ENCODE measurements around the gene LGALSL. TPM values are rescaled to one million over a fixed set of nuclear protein-coding genes. Genes with fewer than 3 reads are reported as not detected.

The LGALSL gene
- total RNA-seq, 1 donor from 2014 or later = 19.9 TPM

GRCh38 chr2:64471600-64471999 lies 17.6 kb downstream of the LGALSL start:
- DNase-seq (ENCODE audit: low spot score) = no peak

GRCh38 chr2:64472881-64473280 lies 18.9 kb downstream of the LGALSL start:
- DNase-seq (ENCODE audit: low spot score) = no peak

- DNase-seq (ENCODE audit: low spot score) = no peak
These were observed 20.2 kb downstream of the LGALSL start for GRCh38 chr2:64474121-64474571.

- no peak for DNase-seq (ENCODE audit: low spot score)
These were observed 20.7 kb downstream of the LGALSL start for GRCh38 chr2:64474636-64475035.

- DNase-seq (ENCODE audit: low spot score) = no peak
These were observed 23.1 kb downstream of the LGALSL start for GRCh38 chr2:64477037-64477436.

- no peak for DNase-seq (ENCODE audit: low spot score)
These were observed 24.0 kb downstream of the LGALSL start for GRCh38 chr2:64477979-64478378.

GRCh38 chr2:64478502-64479230 lies 24.7 kb downstream of the LGALSL start:
- no peak for DNase-seq (ENCODE audit: low spot score)

GRCh38 chr2:64479259-64480117 lies 25.5 kb downstream of the LGALSL start:
- DNase-seq (ENCODE audit: low spot score) = no peak

- DNase-seq (ENCODE audit: low spot score) = no peak
These were observed 27.7 kb downstream of the LGALSL start for GRCh38 chr2:64481665-64482064.

- DNase-seq (ENCODE audit: low spot score) = no peak
These were observed 28.3 kb downstream of the LGALSL start for GRCh38 chr2:64482243-64482642.

GRCh38 chr2:64482765-64483504 lies 29.0 kb downstream of the LGALSL start:
- peak; percentile 77 for DNase-seq (ENCODE audit: low spot score)

- no peak for DNase-seq (ENCODE audit: low spot score)
These were observed 31.4 kb downstream of the LGALSL start for GRCh38 chr2:64485331-64485730.

- no peak for DNase-seq (ENCODE audit: low spot score)
These were observed 32.0 kb downstream of the LGALSL start for GRCh38 chr2:64485961-64486360.

GRCh38 chr2:64487256-64488049 lies 33.5 kb downstream of the LGALSL start:
- no peak for DNase-seq (ENCODE audit: low spot score)

GRCh38 chr2:64488050-64488974 lies 34.4 kb downstream of the LGALSL start:
- DNase-seq (ENCODE audit: low spot score) = peak; percentile 60

- no peak for DNase-seq (ENCODE audit: low spot score)
These were observed 35.3 kb downstream of the LGALSL start for GRCh38 chr2:64489081-64489751.

GRCh38 chr2:64491426-64491825 lies 37.5 kb downstream of the LGALSL start:
- DNase-seq (ENCODE audit: low spot score) = no peak

GRCh38 chr2:64492272-64492671 lies 38.3 kb downstream of the LGALSL start:
- DNase-seq (ENCODE audit: low spot score) = no peak

- DNase-seq (ENCODE audit: low spot score) = no peak
These were observed 38.9 kb downstream of the LGALSL start for GRCh38 chr2:64492821-64493220.

- no peak for DNase-seq (ENCODE audit: low spot score)
These were observed 39.8 kb downstream of the LGALSL start for GRCh38 chr2:64493788-64494187.

All from mucosa of gallbladder (tissue), 1 donor.